Measurements from ENCODE around the gene PROCA1. TPM values are rescaled to one million over a fixed set of nuclear protein-coding genes. Genes with fewer than 3 reads are reported as not detected.
"Not testable (repeated sequence)": the region's sequence is repeated elsewhere in the genome, so short reads cannot be mapped to it uniquely, and the experiment has no call there.

The PROCA1 gene
- total RNA-seq, 1 donor from 2014 or later, result 0.20 TPM

DNA sequence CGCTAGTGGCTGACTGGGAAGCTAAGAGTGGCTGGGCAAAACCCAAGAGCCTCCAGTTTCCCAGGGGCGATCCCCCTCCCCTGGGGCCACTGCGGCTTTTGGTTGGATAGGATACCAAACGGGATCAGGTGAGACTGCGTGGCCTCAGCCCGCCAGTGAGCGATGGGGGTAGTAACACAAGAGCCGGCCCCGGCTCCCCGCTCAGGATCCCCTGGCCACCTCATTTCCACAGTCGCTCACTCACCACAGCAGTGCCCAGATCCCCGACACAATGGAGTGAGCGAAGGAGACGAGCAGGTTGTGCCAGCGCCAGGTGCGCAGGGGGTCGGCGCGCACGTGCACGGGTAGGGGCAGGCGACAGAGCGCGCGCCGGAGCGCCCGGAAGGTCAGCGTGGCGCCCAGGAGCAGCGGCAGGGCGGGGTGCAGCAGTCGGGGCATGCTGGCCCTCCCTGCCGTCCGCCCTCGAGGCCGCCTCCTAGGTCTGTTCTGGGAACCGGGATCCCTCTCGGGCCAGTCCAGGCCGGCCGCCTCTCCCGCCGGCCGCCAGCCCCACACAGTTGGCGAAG, 14.1 kb upstream of the PROCA1 start:
- DNase-seq (ENCODE audit: low read depth in 2 of 2), result no peak

DNA sequence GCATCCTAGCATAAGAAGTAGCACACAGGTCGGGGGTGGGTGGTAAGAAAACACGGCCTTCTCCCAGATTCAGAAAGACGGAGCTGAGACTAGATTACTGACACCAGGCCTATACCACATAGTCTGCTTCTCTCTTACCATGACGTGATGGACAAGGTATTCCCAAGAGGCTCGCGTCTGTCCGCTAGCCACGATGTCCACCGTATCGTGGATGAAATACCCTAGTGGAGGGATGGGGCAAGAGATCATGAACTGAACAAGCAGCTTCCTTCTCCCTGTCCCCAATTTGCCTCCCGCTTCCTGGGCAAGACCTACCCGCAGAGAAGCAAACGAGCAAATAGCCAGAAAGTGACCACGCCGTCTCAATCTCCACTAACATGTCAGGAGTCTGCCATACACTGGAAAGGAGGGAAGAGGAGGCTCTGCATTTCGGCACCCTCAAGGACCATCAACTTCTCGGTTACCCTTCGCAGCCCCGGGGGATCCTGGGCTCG, 13.5 kb upstream of the PROCA1 start:
- DNase-seq (ENCODE audit: low read depth in 2 of 2), result no peak

DNA sequence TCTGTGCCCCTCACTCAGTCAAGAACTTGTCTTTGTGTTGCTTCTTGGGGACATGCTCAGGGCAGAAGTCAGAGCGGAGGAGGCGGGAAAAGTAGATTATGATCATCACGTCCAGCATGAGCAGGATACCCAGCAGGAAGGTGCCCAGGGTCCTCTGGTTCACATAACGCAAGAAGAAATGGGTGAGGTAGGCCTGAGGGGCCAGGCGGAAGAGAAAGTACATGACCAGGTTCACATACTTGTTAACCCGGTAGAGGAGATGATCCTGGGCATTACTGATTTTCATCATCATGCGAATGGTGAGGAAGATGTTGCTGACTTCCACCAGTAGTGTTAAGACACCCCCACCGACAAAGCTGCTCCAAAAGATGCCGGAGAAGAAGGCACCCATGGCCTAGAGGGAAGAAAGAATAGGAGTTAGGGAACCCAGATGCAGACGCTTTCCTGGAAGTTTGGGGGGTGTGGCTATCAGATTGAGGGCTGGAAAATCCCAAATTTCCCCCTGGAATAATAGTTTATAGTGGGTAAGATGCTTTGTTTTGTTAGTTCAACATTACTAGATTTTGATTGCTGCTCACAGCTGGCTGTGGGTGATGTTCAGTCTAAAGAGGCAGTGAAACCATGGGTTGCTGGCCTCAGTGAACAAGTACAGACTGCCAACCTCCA, 12.9 kb upstream of the PROCA1 start:
- DNase-seq (ENCODE audit: low read depth in 2 of 2), result no peak

DNA sequence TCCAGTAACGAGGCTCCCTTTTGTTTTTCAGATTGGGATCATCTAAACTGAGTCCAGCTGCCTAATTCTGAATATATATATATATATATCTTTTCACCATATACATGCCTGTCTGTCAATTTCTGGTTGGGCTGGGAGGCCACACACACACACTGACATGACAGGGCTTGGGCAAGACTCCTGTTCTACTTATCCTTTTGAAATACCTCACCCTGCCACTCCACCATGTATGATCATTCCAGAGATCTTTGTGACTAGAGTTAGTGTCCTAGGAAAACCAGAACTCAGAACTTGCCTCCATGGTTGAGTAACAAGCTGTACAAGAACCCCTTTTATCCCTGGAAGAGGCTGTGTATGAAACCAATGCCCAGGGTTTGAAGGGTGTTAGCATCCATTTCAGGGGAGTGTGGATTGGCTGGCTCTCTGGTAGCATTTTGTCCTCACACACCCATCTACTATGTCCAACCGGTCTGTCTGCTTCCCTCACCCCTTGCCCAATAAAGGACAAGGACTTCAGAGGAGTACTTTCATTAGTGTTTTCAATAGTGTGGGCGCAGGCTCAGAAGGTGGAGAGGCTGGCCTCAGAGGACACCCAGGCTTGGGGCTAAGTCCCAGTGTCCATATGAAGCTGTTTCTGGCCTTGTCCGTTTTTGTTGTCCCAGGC, 12.3 kb upstream of the PROCA1 start:
- not testable (repeated sequence) for DNase-seq (ENCODE audit: low read depth in 2 of 2)

DNA sequence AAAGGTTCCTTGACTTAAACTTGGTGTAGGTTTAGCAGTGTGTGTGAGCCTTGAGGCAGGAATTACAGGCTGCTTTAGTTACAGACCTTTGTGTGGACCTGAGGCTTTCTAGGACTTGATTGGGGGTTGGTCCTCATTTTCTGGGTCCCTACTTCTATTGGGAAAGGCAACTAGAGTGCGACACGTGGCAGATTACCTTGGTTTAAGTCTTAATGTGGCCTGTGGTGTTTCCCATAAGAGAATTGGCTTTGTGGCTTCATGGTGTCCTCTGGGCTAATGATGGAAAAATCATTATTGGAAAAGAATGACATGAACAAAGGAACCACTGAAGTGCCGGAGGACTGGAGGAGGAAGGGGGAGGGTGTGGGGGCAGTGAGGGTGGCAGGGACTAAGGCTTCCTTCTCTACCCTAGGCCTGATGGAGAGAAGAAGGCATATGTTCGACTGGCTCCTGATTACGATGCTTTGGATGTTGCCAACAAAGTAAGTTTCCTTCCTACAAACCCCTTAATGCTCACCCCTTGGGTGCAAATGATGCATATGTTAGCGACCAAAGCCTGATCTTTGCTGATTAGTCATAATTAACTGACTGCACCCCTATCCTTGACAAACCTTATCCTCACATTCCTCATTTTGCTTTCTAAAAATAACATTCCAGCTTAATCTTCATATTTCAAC, 11.6 kb upstream of the PROCA1 start:
- DNase-seq (ENCODE audit: low read depth in 2 of 2), result no peak

DNA sequence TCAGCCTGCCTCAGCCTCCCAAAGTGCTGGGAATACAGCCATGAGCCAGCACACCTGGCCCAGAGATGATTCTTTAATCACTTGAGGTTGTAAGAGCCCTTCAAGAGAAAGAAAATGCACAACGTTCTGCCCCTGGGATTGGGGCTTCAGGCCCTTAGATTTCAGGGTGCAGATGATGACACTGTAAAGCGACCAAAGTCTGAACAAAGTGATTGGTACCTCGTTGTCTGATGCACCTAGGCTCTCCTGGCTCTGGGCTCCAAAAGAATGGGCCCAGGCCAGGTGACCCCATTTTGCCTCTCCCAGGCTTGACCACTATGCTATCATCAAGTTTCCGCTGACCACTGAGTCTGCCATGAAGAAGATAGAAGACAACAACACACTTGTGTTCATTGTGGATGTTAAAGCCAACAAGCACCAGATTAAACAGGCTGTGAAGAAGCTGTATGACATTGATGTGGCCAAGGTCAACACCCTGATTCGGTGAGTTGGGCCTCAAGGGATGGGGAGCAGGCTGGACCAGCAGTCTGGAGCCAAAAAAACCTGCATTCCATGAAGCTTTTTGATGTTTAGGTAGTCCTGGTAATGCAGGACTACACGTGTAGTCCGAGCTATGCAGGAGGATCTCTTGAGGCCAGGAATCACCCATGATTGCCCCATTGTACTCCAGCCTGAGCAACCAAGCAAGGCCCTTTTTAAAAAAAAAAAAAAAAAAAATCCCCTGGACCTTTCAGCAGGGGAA, 10.9 kb upstream of the PROCA1 start:
- no peak for DNase-seq (ENCODE audit: low read depth in 2 of 2)

DNA sequence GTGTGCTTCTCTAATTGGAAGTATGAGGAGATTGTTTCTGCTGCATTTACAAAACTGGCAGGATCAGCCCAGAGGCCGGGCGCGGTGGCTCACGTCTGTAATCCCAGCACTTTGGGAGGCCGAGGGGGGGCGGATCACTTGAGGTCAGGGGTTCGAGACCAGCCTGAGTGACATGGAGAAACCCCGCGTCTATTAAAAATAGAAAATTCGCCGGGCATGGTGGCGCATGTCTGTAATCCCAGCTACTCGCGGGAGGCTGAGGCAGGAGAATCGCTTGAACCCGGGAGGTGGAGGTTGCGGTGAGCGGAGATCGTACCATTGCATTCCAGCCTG, 9.3 kb upstream of the PROCA1 start:
- not testable (repeated sequence) for DNase-seq (ENCODE audit: low read depth in 2 of 2)

DNA sequence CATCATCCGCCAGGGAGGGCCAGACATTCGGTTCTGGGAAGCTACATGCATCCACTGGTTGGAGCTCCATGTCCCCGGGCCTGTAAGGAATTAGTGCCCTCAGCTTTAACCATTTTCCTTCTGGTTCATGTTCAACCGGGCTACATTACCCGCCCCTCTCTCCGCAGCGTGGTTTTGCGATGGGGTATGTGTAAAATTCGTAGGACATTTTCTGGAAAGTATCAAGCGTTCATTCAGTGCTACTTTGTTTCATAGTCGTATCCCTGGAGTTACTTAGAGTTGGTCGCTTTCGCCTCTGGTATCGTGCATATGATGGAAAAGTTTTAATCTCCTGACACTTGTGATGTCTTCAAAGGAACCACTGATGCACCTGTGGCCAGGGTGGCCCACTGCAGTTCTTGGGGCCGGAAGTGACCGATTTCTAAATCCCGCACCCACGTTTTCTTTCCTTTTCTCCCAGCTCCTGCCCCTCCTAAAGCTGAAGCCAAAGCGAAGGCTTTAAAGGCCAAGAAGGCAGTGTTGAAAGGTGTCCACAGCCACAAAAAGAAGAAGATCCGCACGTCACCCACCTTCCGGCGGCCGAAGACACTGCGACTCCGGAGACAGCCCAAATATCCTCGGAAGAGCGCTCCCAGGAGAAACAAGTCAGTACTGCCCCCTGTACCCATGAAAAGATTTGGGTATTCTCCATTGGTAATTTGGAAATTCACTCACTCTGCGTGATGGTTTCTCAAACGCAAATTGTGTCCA, 8.7 kb upstream of the PROCA1 start:
- DNase-seq (ENCODE audit: low read depth in 2 of 2), result no peak

DNA sequence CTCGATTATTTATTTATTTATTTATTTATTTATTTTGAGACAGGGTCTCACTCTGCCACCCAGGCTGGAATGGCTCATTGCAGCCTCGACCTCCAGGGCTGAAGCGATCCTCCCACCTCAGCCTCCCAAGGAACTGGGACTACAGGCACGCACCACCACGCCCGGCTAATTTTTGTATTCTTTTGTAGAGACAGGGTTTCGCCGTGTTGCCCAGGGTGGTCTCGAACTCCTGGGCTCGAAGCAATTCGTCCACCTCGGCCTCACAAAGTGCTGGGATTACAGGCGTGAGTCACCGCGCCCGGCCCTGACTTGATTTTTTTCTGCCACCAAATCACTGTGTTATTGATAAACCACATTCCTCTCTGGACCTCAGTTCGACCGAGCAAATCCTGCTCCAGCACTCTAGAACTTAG, 7.3 kb upstream of the PROCA1 start:
- no peak for DNase-seq (ENCODE audit: low read depth in 2 of 2)

DNA sequence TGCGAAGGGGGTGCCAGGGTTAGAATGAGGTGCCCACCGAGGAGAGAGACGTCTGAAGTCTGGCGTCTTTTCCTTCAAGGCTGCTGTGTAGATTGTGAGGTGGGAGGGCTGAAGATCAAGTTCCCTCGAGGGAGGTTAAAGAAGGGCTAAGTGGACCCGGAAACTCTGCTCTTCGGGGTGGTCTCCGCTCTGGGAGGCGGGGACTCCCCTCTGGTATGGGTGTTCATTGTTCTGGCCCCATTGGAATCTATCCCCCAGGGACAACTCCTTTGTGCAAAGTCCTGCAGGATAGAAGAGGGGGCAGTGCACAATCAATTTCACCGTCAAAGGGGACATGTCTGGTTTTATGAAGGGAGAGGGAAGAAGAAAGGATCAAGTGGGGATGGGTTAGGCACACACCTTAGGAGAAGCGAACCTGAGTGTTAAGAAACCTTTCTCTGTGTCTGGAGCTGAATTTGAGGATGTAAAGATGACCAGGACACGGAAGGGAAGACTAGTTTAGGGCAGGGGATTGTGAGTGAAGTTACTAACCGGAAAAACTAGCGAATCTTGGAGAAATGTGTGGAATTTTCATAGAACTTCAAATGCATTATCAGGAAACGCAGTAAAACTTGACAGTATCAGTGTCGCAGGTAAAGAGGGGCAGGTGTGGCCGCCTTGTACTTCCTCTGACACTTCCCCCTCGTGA, 6.8 kb upstream of the PROCA1 start:
- DNase-seq (ENCODE audit: low read depth in 2 of 2), result no peak

DNA sequence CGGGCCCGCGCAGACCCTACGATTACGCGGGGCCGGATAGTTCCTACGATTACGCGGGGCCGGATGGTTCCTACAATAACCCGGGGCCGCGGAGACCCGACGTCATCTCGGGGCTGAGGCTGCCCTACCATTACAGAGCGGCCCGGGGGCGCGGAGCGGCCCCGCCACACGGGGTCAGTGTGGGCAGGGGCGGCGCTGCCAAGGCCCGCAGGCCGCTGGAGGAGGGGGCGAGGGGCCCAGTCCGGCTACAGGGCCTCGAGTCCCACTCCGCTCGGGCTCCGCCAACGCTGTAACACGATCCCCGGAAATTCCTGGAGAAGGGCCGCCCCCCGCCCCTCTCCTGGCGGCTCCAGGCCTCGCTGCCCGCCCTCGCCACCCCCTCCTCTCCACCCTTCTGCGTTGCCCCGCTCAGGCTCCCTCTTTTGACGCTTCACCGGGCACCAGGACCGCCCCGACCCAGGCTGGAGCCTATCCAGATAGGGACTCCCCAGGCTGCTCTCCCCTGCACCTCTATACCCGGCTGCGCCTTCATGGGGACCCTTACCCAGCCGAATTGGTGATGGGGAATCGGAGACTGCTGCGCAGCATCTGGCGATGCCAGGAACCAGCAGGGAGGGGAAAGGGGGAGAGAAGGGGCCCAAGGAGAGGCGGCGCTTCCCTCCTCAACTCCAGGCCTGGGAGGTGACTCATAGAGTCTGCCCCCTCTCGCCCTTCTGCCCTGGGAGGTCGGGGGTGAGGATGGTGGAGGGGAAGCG, 6.1 kb upstream of the PROCA1 start, which contains the start of gene RAB34:
Gene RAB34 (minus strand): TSS at position 291 of the 755 bp plus-strand sequence. CDS start 602 bp downstream, outside the sequence.
- peak in 1 of 2 donors; percentile 49 for DNase-seq (ENCODE audit: low read depth in 2 of 2)

DNA sequence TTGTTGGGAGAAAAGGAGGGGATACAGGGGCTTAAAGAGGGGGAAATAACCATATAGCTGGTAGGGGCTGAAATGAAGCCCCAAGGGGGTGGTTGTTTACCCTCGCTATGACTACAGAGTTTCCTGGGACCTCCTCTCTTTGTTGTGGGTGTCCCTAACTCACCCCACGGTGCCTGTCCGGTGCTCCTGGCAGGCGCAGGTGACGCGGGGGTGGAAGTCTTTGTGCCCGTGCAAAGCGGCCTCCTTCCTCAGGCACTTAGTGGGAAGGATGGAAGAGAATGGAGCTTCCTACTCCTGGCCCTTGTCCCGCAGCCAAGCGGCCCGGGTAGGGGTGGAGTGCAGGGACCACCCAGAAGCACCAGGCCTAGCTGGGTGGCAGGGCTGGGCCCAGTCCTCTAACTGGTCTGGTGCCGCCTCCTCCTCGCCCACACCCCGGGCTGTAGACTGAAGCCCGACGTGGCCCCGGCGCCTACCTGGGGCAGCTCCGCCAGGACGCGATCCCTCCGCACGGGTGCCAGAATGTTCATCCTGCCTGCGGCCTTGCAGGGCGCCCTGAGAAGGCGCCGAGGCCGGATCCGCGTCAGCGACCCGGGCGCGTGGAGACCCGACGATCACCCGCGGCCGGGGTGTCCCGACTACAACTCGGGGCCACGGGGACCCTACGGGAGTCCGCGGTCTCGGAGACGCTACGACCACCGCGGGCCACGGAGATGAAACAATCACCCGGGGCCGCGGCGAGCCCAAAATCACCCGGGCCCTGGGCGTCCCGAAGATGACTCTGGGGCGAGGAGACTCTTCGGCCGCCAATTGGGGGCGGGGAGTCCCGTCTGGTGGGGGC, 5.3 kb upstream of the PROCA1 start:
- DNase-seq (ENCODE audit: low read depth in 2 of 2), result no peak

DNA sequence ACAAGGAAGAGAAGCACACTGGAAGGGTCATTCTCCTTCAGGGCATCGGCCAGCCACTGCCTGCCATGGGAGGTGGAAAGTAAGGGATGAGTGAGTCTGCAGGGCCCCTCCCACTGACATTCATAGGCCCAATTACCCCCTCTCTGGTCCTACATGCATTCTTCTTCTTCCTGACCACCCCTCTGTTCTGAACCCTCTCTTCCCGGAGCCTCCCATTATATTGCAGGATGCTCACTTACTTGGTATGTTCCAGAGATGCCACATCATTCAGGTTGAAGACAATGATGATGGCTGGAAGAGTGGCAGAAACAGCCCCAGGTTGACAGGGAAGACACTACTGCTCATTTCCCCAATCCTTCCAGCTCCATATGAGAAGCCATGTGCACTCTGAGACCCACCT, 3.5 kb upstream of the PROCA1 start:
- no peak for DNase-seq (ENCODE audit: low read depth in 2 of 2)

DNA sequence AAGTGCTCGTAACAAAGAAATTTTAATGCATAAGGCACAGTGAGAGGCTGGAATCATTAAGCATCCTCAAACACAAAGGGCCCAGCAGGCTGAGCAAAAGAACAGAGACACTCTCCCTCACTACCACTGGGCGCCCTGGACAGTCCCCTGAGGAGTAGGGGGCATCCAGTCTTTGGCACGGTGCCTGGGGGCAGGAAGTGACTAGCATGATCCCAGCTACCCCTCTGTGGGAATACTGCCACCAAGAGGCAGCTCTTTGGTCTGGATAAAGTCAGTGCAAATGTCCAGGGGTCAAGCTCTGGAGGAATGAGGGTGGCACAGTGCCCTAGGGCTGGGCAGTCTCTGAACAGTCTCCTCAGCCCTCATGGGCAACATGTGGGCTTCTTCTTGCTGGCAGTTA, 2.6 kb upstream of the PROCA1 start:
- no peak for DNase-seq (ENCODE audit: low read depth in 2 of 2)

DNA sequence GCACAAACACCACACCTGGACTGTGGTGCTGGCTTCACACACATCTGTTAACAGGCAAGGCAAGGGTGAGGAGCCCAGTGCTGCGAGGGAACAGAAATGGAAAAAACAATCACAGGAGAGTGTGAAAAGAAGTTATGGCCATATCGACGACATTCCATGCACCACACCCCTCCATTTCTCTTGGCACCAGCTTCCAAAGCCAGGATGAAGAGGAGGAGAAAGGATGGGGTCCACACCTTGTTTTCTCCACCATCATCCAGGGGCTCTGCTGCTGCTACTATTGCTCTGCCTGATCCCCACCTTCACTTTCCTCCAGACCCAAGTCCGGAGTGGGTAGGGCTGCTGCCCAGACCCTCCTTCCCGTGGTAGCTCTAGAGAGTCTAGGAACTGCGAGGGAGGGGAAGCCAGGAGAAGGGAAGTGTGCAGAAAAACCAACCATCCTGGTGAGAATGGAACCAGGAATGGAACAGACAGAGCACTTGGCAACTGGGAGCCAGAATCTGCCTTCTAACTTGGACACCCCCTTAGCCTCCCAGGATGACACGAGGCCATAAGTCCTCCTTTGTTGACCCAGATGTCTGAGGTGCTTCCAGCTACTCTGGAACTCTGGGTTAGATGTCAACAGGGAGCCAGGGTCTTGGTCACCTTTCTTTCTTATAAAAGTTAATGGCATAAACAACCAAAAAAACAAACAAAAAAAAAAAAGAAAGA, 1.2 kb upstream of the PROCA1 start:
- no peak for DNase-seq (ENCODE audit: low read depth in 2 of 2)

DNA sequence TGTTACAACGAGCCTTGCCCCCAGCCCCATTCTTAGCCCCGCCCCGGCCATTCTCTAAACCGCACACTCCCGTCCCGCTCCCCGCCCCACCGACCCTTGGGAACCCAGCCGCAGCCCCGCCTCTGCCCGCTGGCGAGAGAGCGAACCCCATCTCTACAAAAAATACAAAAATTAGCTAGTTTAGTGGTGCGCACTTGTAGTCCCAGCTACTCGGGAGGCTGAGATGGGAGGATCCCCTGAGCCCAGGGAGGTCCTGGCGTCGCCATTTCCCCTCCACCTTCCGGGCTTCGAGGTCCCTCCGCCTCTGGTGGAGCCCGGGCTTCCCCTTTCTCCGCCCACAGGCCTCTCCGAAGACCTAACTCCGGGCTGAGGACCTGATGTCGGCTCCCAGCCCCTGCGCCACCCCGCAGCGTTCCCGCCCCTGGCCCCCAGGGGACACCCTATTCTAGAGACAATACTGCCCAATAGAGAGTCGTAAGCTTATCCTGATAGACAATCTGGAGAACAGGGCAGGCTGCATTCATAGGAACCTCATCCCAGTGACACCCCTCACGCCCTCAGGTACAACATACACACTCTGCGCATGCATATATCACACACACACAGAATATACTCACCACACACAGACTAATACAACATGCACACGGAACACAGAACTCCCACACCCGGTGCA, 480 bp upstream of the PROCA1 start:
- no peak for DNase-seq (ENCODE audit: low read depth in 2 of 2)
